ENCODE measurements around the gene GNAT1. TPM values are rescaled to one million over a fixed set of nuclear protein-coding genes. Genes with fewer than 3 reads are reported as not detected.

The GNAT1 gene
- total RNA-seq, 1 experiment from 2014 or later: not detected

- Histone ChIP-seq H3K9me3 (no peaks in the 10 kb centered on the region), H3K4me3 (no peak overlapping the region), H3K36me3 (no peaks in the 10 kb centered on the region; the same call in none of the 2 replicates), H3K27me3 (no peaks in the 10 kb centered on the region)
- DNase-seq: no peak
These were observed 21.6 kb upstream of the GNAT1 start for GRCh38 chr3:50169858-50170257.

DNA sequence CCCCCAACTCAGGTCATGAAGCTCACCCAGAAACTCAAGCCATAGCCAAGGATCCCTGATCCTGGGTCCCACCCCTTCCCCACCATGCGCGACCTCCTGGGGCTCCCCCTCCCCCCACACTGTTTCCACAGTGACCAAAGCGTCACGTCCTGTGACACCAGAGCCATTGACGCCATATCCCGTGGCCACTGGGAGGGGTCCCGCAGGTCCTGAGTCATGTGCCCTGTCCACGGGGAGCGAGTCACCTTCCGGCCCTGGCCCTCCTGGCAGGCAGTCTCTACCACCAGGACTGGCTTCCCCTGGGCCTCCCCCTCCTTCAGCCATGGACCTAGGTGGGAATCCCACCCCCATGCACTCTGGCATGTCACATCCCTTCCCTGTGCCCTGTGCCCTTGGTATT lies 20.7 kb upstream of the GNAT1 start:
- no peaks in the 10 kb centered on the region for H3K9me3 ChIP-seq
- peak; percentile 41 for DNase-seq
- H3K36me3 ChIP-seq: no peaks in the 10 kb centered on the region; the same call in none of the 2 replicates
- no peak overlapping the region for H3K4me3 ChIP-seq
- H3K27me3 ChIP-seq: no peaks in the 10 kb centered on the region

DNA sequence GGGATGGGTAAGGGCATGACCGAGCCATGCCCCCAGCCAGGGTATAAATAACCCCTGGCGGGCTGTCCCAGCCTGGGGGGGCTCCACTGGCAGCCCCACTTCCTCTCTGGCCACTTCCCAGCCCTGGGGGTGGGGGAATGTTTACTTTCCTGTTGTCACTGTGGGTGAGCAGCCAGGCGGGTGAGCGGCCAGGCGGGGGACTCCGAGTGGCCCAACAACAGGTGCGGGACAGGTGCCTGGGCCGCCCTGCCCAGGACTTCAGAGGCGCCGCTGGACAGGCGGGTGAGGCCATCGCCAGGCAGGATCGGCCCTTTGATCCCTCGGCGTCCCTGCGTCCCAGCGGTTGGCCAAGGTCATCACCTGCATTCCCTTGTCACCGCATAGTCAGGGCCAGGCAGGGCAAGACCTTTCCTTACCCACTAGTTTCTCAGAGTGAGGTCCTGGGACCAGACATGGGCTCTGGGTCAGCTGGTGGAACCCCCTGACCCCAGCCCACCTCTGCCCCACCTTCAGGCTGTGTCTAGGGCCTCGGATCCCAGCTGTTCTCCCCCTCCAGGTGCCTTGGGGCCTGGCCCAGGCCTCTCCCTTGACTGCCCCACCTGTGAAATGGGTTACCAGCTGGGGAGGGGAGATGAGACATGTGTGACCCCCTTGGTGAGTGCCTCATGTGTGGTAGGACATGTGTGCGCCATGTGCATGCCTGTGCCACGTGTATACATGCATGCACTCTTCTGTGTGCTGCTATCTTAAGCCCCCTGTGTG lies 19.7 kb upstream of the GNAT1 start:
- Histone ChIP-seq H3K4me3 (no peak overlapping the region), H3K36me3 (no peaks in the 10 kb centered on the region; the same call in 1 of the 2 replicates), H3K9me3 (no peaks in the 10 kb centered on the region), H3K27me3 (no peaks in the 10 kb centered on the region)
- DNase-seq: no peak

- DNase-seq: no peak
- Histone ChIP-seq H3K9me3 (no peaks in the 10 kb centered on the region), H3K27me3 (no peaks in the 10 kb centered on the region), H3K4me3 (no peak overlapping the region), H3K36me3 (no peaks in the 10 kb centered on the region; the same call in 1 of the 2 replicates)
These were observed 18.7 kb upstream of the GNAT1 start for GRCh38 chr3:50172626-50173220.

- H3K4me3 ChIP-seq: no peak overlapping the region
- no peaks in the 10 kb centered on the region; the same call in 1 of the 2 replicates for H3K36me3 ChIP-seq
- no peak for DNase-seq
- no peaks in the 10 kb centered on the region for H3K27me3 ChIP-seq
- no peaks in the 10 kb centered on the region for H3K9me3 ChIP-seq
These were observed 17.5 kb upstream of the GNAT1 start for GRCh38 chr3:50173685-50174516.

DNA sequence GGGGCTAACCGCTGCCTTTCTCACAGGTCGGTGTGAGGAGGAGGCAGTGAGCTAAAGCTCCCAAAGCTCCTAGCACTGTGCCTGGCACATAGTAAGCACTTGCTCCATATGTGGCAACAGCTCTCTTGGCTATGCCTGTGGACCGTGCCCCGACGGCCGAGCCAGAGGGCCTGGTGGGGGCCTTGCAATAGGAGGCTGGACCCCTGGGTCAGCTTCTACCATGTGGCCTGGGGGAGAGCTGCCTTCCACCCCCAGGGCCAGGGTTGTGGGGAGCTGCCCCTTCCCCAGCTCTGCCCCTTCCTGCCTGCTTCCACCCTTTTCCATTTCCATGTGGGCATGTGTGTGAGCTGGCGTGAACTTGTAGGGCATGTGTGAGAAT lies 16.9 kb upstream of the GNAT1 start:
- Histone ChIP-seq H3K4me3 (no peak overlapping the region), H3K36me3 (no peaks in the 10 kb centered on the region; the same call in 1 of the 2 replicates), H3K27me3 (no peaks in the 10 kb centered on the region), H3K9me3 (no peaks in the 10 kb centered on the region)
- DNase-seq: no peak

- Histone ChIP-seq H3K9me3 (no peaks in the 10 kb centered on the region), H3K36me3 (no peaks in the 10 kb centered on the region; the same call in 1 of the 2 replicates), H3K4me3 (no peak overlapping the region), H3K27me3 (no peaks in the 10 kb centered on the region)
- DNase-seq: no peak
These were observed 16.4 kb upstream of the GNAT1 start for GRCh38 chr3:50174947-50175524.

- no peaks in the 10 kb centered on the region for H3K9me3 ChIP-seq
- DNase-seq: no peak
- H3K36me3 ChIP-seq: no peaks in the 10 kb centered on the region; the same call in 1 of the 2 replicates
- no peaks in the 10 kb centered on the region for H3K27me3 ChIP-seq
- H3K4me3 ChIP-seq: no peak overlapping the region
These were observed 14.1 kb upstream of the GNAT1 start for GRCh38 chr3:50177346-50177745.

DNA sequence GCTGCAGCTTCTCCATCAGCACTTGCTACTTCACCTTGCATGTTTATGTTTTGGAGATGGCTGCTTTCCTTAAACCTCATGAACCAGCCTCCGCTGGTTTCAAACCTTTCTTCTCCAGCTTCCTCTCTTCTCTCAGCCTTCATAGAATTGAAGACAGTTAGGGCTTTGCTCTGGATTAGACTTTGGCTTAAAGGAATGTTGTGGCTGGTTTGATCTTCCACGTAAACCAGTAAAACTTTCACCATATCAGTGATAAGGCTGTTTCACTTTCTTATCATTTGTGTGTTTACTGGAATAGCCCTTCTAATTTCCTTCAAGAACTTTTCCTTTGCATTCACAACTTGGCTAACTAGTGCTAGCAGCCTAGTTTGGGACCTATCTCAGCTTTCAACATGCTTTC lies 11.7 kb upstream of the GNAT1 start:
- Histone ChIP-seq H3K4me3 (no peak overlapping the region), H3K27me3 (no peaks in the 10 kb centered on the region), H3K9me3 (no peaks in the 10 kb centered on the region), H3K36me3 (no peaks in the 10 kb centered on the region; the same call in 1 of the 2 replicates)
- no peak for DNase-seq

GRCh38 chr3:50181985-50182384 lies 9.4 kb upstream of the GNAT1 start:
- Histone ChIP-seq H3K27me3 (no peaks in the 10 kb centered on the region), H3K4me3 (no peak overlapping the region), H3K9me3 (no peaks in the 10 kb centered on the region), H3K36me3 (no peaks in the 10 kb centered on the region; the same call in 1 of the 2 replicates)
- DNase-seq: no peak

- H3K4me3 ChIP-seq: no peak overlapping the region
- H3K36me3 ChIP-seq: no peaks in the 10 kb centered on the region; the same call in 1 of the 2 replicates
- no peak for DNase-seq
- H3K27me3 ChIP-seq: no peaks in the 10 kb centered on the region
- no peaks in the 10 kb centered on the region for H3K9me3 ChIP-seq
These were observed 8.8 kb upstream of the GNAT1 start for GRCh38 chr3:50182533-50183099.

DNA sequence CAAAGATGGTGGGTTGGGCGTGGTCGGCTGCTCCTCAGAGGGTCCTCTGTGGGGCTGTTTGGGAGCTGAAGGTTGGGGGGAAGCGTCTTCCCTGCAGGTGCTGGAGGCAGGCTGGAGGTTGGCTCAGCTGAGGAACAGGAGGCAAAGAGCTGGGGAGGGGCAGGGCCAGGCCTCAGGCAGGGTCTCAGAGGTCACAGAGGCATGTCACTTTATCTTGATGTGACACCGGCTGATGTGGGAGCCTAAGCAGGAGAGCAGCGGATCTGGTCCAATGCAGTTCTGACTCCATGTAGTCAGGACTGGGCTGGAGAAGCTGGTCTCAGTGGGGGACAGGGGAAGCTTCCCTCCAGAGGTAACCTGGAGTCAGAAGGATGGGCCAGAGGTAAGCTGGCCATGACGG lies 7.7 kb upstream of the GNAT1 start:
- no peaks in the 10 kb centered on the region; the same call in 1 of the 2 replicates for H3K36me3 ChIP-seq
- no peak for DNase-seq
- H3K27me3 ChIP-seq: no peaks in the 10 kb centered on the region
- H3K9me3 ChIP-seq: no peaks in the 10 kb centered on the region
- no peak overlapping the region for H3K4me3 ChIP-seq

- Histone ChIP-seq H3K4me3 (no peak overlapping the region), H3K36me3 (no peaks in the 10 kb centered on the region; the same call in 1 of the 2 replicates), H3K27me3 (no peaks in the 10 kb centered on the region), H3K9me3 (no peaks in the 10 kb centered on the region)
- no peak for DNase-seq
These were observed 7.0 kb upstream of the GNAT1 start for GRCh38 chr3:50184242-50184978.

GRCh38 chr3:50185230-50185629 lies 6.2 kb upstream of the GNAT1 start:
- H3K36me3 ChIP-seq: no peaks in the 10 kb centered on the region; the same call in 1 of the 2 replicates
- no peak for DNase-seq
- no peaks in the 10 kb centered on the region for H3K9me3 ChIP-seq
- no peak overlapping the region for H3K4me3 ChIP-seq
- H3K27me3 ChIP-seq: no peaks in the 10 kb centered on the region

GRCh38 chr3:50186096-50186495 lies 5.3 kb upstream of the GNAT1 start:
- Histone ChIP-seq H3K27me3 (no peaks in the 10 kb centered on the region), H3K9me3 (no peaks in the 10 kb centered on the region), H3K36me3 (no peaks in the 10 kb centered on the region; the same call in 1 of the 2 replicates), H3K4me3 (no peak overlapping the region)
- no peak for DNase-seq

DNA sequence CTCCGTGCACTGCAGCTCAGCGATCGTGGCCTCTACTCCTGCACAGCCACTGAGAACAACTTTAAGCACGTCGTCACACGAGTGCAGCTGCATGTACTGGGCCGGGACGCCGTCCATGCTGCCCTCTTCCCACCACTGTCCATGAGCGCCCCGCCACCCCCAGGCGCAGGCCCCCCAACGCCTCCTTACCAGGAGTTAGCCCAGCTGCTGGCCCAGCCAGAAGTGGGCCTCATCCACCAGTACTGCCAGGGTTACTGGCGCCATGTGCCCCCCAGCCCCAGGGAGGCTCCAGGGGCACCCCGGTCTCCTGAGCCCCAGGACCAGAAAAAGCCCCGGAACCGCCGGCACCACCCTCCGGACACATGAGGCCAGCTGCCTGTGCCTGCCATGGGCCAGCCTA lies 3.7 kb upstream of the GNAT1 start:
- Histone ChIP-seq H3K36me3 (no peaks in the 10 kb centered on the region; the same call in 1 of the 2 replicates), H3K27me3 (no peaks in the 10 kb centered on the region), H3K4me3 (no peak overlapping the region), H3K9me3 (no peaks in the 10 kb centered on the region)
- DNase-seq: no peak
